Anterior cingulate cortex (tissue), 58 donors: Measurements from ENCODE around the gene RBFOX2.
"Not testable (repeated sequence)": the region's sequence is repeated elsewhere in the genome, so short reads cannot be mapped to it uniquely, and the experiment has no call there.

Experiments
- DNase-seq, 58 donors: peaks; one replicate each; lab custom pipeline; 2025; lab: John Stamatoyannopoulos, UW

Gene RBFOX2

GRCh38 chr22:36012332-36012731 lies 16.3 kb downstream of the RBFOX2 start:
- no peak for DNase-seq

- DNase-seq: no peak
These were observed 17.7 kb downstream of the RBFOX2 start for GRCh38 chr22:36010882-36011281.

- no peak for DNase-seq
These were observed 18.5 kb downstream of the RBFOX2 start for GRCh38 chr22:36010090-36010489.

- no peak for DNase-seq
These were observed 19.5 kb downstream of the RBFOX2 start for GRCh38 chr22:36009085-36009484.

GRCh38 chr22:36008565-36008964 lies 20.1 kb downstream of the RBFOX2 start:
- DNase-seq: no peak

GRCh38 chr22:36008131-36008530 lies 20.5 kb downstream of the RBFOX2 start:
- DNase-seq: no peak

- DNase-seq: no peak
These were observed 24.5 kb downstream of the RBFOX2 start for GRCh38 chr22:36003972-36004674.

GRCh38 chr22:36002718-36003260 lies 25.8 kb downstream of the RBFOX2 start:
- no peak for DNase-seq

GRCh38 chr22:36002084-36002483 lies 26.5 kb downstream of the RBFOX2 start:
- DNase-seq: no peak

- no peak for DNase-seq
These were observed 29.9 kb downstream of the RBFOX2 start for GRCh38 chr22:35998748-35999147.

GRCh38 chr22:35997438-35997837 lies 31.2 kb downstream of the RBFOX2 start:
- no peak for DNase-seq

GRCh38 chr22:35996596-35996995 lies 32.0 kb downstream of the RBFOX2 start:
- no peak for DNase-seq

- peak in 1 of 58 donors; percentile 7 for DNase-seq
These were observed 32.9 kb downstream of the RBFOX2 start for GRCh38 chr22:35995772-35996171.

- no peak for DNase-seq
These were observed 33.3 kb downstream of the RBFOX2 start for GRCh38 chr22:35995348-35995747.

GRCh38 chr22:35993727-35994126 lies 34.9 kb downstream of the RBFOX2 start:
- DNase-seq: not testable (repeated sequence)

GRCh38 chr22:35993048-35993714 lies 35.4 kb downstream of the RBFOX2 start:
- no peak for DNase-seq

- no peak for DNase-seq
These were observed 37.5 kb downstream of the RBFOX2 start for GRCh38 chr22:35991168-35991567.

- DNase-seq: no peak
These were observed 40.6 kb downstream of the RBFOX2 start for GRCh38 chr22:35988030-35988429.

- peak in 1 of 58 donors; percentile 11 for DNase-seq
These were observed 41.1 kb downstream of the RBFOX2 start for GRCh38 chr22:35987487-35987886.

- no peak for DNase-seq
These were observed 42.5 kb downstream of the RBFOX2 start for GRCh38 chr22:35986088-35986487.

GRCh38 chr22:35985371-35985770 lies 43.3 kb downstream of the RBFOX2 start:
- no peak for DNase-seq
